Memory B cell (primary cell): ENCODE measurements around the gene PRELID3B.

ENCODE experiments used
- ATAC-seq: fragments of 150-1000 bp; cut with Tn5 transposase; 2 replicates; pipeline ENCODE4 v1.10.0; 2021; ENCODE audit warnings: low read depth, mild to moderate bottlenecking, moderate library complexity
- DNase-seq, 2 donors: peaks; one replicate each; pipeline ENCODE4 v3.0.0; 2022; ENCODE audit warnings: low spot score in 2 of 2
- H3K27ac Mint-ChIP-seq: one replicate; pipeline ENCODE4 v1.8.0; 2022; ENCODE audit warnings: mild to moderate bottlenecking, moderate library complexity, mixed read lengths
- H3K27me3 Mint-ChIP-seq: one replicate; pipeline ENCODE4 v1.8.0; 2022; ENCODE audit warnings: mixed read lengths
- H3K36me3 Mint-ChIP-seq: one replicate; pipeline ENCODE4 v1.8.0; 2022; ENCODE audit warnings: mild to moderate bottlenecking, mixed read lengths
- H3K4me1 Mint-ChIP-seq: one replicate; pipeline ENCODE4 v1.8.0; 2022; ENCODE audit warnings: mixed read lengths
- H3K4me3 Mint-ChIP-seq: one replicate; pipeline ENCODE4 v1.8.0; 2022; ENCODE audit warnings: mild to moderate bottlenecking, moderate library complexity, mixed read lengths
- H3K9me3 Mint-ChIP-seq: one replicate; pipeline ENCODE4 v1.8.0; 2022; ENCODE audit warnings: mixed read lengths

The PRELID3B gene

DNA sequence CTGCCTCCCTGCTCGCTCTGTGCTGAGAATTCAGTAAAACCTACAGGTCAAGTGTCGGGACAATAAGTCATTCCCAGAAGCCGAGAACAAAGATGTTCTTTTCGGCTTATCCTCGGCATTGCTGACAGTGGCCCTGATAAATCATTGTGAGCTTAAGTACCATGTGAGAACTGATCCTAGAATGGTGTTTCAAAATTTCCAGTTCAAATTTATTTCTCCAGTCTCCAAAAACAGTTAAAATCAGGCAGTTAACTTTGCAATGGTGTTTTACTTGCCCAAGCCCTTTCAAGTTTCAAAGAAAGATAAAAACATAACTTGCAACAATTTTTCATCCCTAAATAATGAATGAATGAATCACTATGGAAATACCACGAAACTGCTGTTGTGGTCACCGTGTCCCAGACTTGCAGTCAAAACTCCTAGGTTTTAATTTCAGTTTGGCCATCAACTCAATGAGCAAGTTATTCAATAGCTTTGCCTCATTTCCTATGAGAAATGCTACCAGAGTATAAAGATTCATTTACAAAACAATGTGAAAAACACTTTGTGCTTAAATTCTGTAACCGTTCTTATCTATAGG is 14.8 kb downstream of the PRELID3B start:
- Mint-ChIP-seq H3K36me3 (peaks cover 26% of the 10 kb centered on the region), H3K9me3 (no peaks in the 10 kb centered on the region), H3K27me3 (no peaks in the 10 kb centered on the region), H3K4me1 (peaks cover 24% of the 10 kb centered on the region), H3K4me3 (no peak overlapping the region), H3K27ac (no peak overlapping the region)
- no peak for ATAC-seq
- no peak for DNase-seq

DNA sequence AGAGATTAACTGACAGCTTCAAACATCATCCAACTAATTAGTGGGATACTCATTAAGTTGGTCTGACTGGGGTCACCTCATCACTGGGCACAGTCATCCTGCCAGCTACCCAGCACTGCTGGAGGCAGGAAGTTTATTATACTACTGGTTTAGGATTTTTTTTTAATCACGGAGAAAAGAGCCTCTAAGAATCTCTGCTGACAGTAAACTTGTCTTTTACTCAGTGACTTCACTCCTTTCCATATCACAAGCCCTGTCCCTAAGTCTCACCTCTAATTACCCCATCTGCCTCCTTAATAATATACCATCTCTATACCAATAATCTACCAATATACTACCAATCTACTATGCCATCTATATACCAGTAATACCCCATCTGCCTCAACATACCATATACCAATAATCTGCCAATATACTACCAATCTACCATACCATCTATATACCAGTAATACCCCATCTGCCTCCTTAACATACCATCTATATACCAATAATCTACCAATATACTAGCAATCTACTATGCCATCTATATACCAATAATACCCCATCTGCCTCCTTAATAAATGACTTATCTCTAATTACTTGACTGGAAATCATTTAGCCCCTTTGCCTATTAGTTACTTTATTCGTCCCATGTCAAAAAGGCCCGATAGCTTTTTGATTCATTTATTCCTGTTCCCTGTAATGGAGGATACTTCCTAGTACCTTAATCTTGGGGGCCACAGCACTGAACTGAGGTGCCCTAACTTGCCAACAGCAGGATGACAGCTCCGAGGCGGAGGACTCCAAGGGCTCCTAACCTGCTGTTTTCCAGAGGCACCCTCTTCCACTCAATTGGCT is 15.5 kb downstream of the PRELID3B start:
- Mint-ChIP-seq H3K4me1 (peaks cover 21% of the 10 kb centered on the region), H3K4me3 (no peak overlapping the region), H3K27me3 (no peaks in the 10 kb centered on the region), H3K27ac (peak overlapping the region; percentile 6), H3K36me3 (peaks cover 32% of the 10 kb centered on the region), H3K9me3 (no peaks in the 10 kb centered on the region)
- ATAC-seq (no peak), DNase-seq (no peak)

DNA sequence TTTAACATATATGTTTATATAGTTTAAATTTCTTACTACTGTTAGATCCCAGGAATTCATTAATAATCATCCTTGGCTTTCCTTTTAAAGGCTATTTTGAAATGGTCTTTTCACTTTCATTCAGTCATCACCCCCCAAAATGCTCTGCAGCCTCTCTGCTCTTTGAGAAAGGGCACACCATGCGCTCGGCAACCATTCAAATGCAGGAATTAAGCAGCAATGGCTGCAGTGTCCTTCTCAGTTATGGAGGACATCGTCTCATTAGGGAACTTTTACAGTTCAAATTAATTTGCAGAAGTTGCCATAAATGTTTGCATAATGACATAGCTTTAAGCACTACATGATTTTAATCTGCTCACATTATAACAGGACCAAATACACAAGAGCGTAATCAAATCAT is 17.1 kb downstream of the PRELID3B start:
- DNase-seq (no peak), ATAC-seq (no peak)
- H3K27me3 Mint-ChIP-seq, result no peaks in the 10 kb centered on the region
- H3K27ac Mint-ChIP-seq, result no peak overlapping the region
- peaks cover 14% of the 10 kb centered on the region for H3K4me1 Mint-ChIP-seq
- no peaks in the 10 kb centered on the region for H3K9me3 Mint-ChIP-seq
- H3K36me3 Mint-ChIP-seq, result peaks cover 32% of the 10 kb centered on the region
- H3K4me3 Mint-ChIP-seq, result no peak overlapping the region

DNA sequence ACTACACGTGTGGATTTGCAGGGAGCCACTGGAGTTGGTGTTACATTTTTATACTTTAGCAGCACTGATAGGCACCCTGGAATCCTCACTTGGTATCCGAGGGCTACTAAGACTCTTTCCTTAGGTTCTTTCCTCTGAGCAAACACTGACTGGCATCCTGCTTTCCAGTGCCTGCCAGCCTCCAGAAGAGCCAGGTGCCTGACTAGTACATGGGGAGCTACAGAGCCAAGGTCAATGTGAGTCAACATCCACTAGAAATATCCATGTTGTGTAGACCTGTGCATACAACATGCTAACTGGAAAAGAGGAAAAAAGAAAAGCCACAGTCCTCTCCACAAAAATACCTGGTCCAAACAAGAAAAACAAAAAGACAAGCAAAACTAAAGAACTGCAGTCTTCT is 17.5 kb downstream of the PRELID3B start:
- Mint-ChIP-seq H3K36me3 (peaks cover 29% of the 10 kb centered on the region), H3K9me3 (no peaks in the 10 kb centered on the region), H3K27ac (no peak overlapping the region), H3K4me3 (no peak overlapping the region), H3K4me1 (peaks cover 12% of the 10 kb centered on the region), H3K27me3 (no peaks in the 10 kb centered on the region)
- DNase-seq, result no peak
- no peak for ATAC-seq

DNA sequence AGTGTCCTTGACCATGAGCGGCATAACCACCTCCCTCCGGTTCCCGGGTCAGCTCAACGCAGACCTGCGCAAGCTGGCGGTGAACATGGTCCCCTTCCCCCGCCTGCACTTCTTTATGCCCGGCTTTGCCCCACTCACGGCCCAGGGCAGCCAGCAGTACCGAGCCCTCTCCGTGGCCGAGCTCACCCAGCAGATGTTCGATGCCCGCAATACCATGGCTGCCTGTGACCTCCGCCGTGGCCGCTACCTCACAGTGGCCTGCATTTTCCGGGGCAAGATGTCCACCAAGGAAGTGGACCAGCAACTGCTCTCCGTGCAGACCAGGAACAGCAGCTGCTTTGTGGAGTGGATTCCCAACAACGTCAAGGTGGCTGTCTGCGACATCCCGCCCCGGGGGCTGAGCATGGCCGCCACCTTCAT is 18.5 kb downstream of the PRELID3B start:
- no peaks in the 10 kb centered on the region for H3K9me3 Mint-ChIP-seq
- no peak for DNase-seq
- no peak for ATAC-seq
- H3K4me3 Mint-ChIP-seq, result no peak overlapping the region
- H3K27ac Mint-ChIP-seq, result no peak overlapping the region
- H3K4me1 Mint-ChIP-seq, result peaks cover 8% of the 10 kb centered on the region
- H3K27me3 Mint-ChIP-seq, result no peaks in the 10 kb centered on the region
- peaks cover 27% of the 10 kb centered on the region for H3K36me3 Mint-ChIP-seq

DNA sequence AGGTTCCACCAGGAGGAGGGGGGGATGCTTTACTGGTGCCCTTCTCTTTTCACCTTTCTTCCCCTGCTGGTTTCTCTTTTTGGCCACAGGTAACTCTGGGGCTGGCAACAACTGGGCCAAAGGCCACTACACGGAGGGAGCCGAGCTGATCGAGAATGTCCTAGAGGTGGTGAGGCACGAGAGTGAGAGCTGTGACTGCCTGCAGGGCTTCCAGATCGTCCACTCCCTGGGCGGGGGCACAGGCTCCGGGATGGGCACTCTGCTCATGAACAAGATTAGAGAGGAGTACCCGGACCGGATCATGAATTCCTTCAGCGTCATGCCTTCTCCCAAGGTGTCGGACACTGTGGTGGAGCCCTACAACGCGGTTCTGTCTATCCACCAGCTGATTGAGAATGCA is 19.0 kb downstream of the PRELID3B start:
- Mint-ChIP-seq H3K36me3 (peaks cover 27% of the 10 kb centered on the region), H3K4me1 (peaks cover 4% of the 10 kb centered on the region), H3K9me3 (no peaks in the 10 kb centered on the region), H3K27ac (no peak overlapping the region), H3K27me3 (no peaks in the 10 kb centered on the region), H3K4me3 (no peak overlapping the region)
- DNase-seq (no peak), ATAC-seq (no peak)

DNA sequence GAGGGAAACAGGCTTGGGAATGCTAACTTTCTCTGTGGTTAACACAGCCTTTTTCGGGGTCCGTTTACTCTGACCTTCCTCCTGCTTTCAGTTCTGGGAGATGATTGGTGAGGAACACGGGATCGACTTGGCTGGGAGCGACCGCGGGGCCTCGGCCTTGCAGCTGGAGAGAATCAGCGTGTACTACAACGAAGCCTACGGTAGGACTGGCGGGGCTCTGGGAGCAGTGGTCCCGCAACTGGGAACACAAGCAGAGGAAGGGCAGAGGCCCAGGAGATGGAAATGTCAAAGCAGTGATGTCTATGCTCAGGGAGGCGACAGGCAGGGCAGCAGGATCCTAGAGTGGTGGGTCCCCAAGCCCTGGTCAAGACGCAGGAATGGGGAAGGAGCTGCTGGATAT is 19.8 kb downstream of the PRELID3B start:
- ATAC-seq (no peak), DNase-seq (no peak)
- Mint-ChIP-seq H3K27me3 (no peaks in the 10 kb centered on the region), H3K36me3 (peaks cover 27% of the 10 kb centered on the region), H3K4me1 (peaks cover 5% of the 10 kb centered on the region), H3K4me3 (no peak overlapping the region), H3K9me3 (no peaks in the 10 kb centered on the region), H3K27ac (no peak overlapping the region)

DNA sequence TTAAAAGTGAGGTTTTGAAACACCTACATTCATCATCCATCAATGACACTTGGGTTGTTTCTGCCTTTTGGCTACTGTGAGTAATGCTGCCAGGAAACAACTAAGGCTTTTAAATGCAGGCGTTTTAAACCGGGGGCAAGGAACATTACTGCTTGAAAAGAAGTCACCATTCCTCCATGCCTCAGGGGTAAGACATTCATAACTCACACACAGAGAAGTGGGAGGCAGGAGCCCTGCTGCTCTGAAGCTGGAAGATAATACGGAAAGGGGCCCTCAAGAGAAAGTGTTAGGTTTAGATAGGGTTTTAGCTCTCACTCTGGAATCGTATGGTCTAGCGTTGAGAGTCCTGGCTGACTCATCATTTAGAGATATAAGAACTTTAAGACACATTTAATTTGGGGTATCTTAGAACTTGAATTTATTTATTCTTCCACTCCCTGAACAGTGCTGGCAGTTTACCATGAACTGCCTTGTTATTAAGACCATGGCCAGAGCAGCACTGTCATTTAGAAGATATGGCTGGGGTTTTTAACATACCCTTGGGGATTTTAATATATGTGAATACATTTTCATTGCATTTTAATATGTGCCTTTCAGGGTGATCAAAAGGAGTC is 21.5 kb downstream of the PRELID3B start:
- H3K27me3 Mint-ChIP-seq, result no peaks in the 10 kb centered on the region
- no peak overlapping the region for H3K4me3 Mint-ChIP-seq
- ATAC-seq, result no peak
- H3K9me3 Mint-ChIP-seq, result no peaks in the 10 kb centered on the region
- H3K27ac Mint-ChIP-seq, result peak overlapping the region; percentile 17
- peaks cover 22% of the 10 kb centered on the region for H3K36me3 Mint-ChIP-seq
- DNase-seq, result no peak
- peaks cover 16% of the 10 kb centered on the region for H3K4me1 Mint-ChIP-seq

DNA sequence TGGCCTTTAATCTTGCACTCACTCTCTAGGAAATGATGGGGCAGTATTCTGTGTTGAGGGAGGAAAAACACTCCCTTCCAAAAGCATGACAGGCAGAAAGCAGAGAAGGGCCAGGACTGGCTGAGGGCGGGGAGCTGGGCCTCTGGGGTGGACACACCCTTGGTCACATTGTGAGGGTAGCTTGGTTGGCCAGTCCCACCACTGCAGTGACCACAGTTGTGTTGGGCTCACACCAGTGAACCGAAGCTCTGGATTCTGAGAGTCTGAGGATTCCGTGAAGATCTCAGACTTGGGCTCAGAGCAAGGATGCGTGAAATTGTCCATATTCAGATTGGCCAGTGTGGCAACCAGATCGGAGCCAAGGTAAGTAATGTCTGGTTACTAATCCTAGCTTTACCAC is 23.4 kb downstream of the PRELID3B start, which contains the start of gene TUBB1:
TUBB1 (plus strand) TSS at position 213 of the 400 bp plus-strand sequence; CDS start at position 307, 94 bp downstream.
- H3K4me1 Mint-ChIP-seq, result peaks cover 16% of the 10 kb centered on the region
- H3K27me3 Mint-ChIP-seq, result no peaks in the 10 kb centered on the region
- peaks cover 15% of the 10 kb centered on the region for H3K36me3 Mint-ChIP-seq
- no peaks in the 10 kb centered on the region for H3K9me3 Mint-ChIP-seq
- H3K4me3 Mint-ChIP-seq, result no peak within 1 kb of the TSS
- H3K27ac Mint-ChIP-seq, result peak within 1 kb of the TSS; percentile 65
- no peak for ATAC-seq
- no peak for DNase-seq

DNA sequence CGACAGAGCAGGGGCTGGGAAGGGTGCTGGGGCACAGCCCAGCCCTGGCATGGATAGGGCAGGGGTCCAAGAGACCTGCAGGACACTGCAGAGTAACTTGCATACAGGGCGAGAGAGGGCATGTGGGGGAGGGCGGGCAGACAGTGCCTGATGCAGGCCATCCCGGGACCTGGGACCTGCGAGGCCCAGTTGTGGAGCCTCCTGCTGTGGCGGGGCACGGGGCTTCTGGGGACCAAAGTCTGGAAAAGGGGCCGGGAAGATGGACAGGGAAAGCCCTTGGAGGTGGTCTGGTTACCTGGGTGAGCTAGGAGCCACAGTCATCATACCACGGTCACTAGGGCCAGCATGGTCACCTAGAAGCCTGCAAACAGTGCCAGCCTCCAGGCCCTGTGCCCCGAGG is 23.8 kb downstream of the PRELID3B start:
- Mint-ChIP-seq H3K27ac (peak overlapping the region; percentile 65), H3K4me1 (peaks cover 19% of the 10 kb centered on the region), H3K36me3 (peaks cover 12% of the 10 kb centered on the region), H3K9me3 (no peaks in the 10 kb centered on the region), H3K4me3 (no peak overlapping the region), H3K27me3 (no peaks in the 10 kb centered on the region)
- ATAC-seq, result no peak
- no peak for DNase-seq

DNA sequence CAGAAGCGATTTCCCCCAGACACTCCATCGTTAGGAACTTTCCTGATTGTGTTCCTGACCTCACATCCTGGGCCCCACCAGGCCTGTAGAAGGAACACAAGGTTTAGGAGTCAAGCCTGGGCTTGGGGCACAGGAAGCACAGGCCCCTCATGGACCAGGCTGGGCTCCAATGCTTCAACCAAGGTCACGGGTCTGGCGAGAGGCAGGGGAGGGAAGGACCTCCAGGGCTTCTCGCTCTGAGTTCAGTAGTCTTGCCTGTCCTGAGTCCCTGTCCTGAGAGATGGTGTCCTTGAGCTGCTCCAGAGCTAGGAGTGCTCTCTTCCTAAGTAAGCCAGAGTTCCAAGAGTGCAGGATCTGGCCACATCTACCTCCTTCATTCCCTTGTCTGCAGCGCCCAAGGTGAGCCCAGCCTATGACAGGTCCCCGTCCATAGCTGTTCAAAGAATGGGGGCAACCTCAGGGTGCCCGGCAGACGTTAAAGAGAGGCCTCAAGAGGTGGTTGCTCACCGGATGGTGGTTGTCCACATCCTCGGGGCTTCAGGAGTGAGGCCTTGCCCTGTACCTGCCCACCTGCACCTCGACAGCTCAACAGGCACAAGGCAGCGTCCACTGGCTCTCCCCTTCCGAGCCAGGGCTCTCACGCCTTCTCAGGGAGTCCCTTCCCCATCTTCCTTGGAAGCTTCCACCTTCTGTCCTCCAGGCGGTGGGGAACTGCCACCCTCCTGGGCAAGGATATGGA is 24.9 kb downstream of the PRELID3B start:
- DNase-seq, result no peak

DNA sequence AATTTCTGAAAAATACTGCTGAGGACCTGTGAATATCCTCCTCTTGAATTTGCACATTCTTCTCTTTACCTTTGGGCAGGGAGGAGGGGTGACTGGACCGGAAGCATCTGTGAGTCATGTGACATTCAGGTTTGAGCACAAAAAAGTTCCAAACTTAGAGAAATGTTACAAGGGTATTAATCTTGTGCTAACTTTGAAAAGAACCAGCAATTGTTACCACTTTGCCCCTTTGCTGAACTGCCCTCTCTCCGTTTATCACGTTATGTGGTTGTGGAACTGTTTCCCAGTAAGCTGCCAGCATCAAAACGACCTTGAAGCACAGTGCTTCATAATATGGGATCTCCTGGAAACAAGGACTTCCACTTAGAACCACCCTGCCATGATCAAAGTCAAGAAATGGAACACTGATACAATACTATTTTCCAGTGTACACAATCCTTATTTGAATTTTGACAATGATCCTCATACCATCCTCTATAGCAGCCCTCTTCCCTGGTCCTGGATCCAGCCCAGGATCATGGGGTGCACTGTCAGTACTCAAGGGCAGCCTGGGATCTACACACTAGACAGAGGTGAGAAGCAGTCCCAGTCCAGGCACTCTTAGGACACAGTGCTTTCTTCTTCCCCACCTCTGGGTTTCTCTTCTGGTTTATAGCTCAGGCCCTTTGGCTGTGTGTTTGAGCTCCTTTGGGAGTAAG is 25.6 kb downstream of the PRELID3B start:
- Mint-ChIP-seq H3K27me3 (no peaks in the 10 kb centered on the region), H3K36me3 (no peaks in the 10 kb centered on the region), H3K9me3 (no peaks in the 10 kb centered on the region), H3K27ac (peak overlapping the region; percentile 62), H3K4me3 (peak overlapping the region; percentile 58), H3K4me1 (peaks cover 27% of the 10 kb centered on the region)
- DNase-seq (no peak), ATAC-seq (peak; percentile 93)

More for the DNA sequence above, 24.9 kb downstream of the PRELID3B start:
- Mint-ChIP-seq H3K27me3 (no peaks in the 10 kb centered on the region), H3K4me1 (peaks cover 26% of the 10 kb centered on the region), H3K27ac (peak overlapping the region; percentile 62), H3K36me3 (peaks cover 5% of the 10 kb centered on the region), H3K4me3 (peak overlapping the region; percentile 24), H3K9me3 (no peaks in the 10 kb centered on the region)
- ATAC-seq, result no peak

DNA sequence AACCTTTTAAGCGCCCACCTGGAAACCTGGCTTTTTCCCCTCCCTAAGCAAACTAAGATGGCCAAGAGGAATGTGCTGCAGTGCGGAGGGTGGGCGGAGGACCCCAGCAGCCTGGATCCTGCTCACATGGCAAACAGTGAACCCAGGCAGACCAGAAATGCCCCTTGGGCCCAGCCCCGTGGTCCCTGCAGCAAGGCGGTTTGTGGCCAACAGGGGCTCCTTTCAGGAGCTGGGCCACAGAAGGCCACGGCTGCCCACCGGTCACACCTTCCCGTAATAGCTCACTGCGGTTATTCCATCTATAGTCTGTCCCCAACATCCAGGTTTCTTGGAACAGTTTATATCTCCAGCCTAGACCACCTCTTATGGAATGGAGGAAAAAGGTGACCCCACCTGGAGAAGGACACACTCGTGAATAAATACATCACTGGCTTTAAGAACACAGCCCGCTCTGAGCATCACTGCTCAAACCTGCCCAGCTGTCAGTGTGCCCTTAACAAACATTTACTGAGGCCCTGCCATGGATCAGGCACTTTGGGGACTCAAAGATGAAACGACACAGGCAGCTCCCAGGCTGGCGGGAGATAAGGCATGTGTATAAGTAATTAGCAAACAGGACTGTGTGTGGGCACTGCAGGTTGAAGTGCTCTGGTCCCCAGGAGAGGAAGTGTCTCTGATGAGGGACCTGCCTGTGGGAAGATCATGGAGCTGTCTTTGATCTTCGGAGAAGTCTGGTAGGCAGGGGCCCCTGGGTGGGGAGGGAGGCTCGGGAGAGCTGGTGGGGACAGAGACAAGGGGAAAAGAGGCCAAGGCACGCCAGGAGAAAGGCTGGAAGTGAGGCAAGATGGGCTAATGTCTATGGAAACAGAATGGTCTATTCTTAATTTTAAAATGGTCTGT is 26.5 kb downstream of the PRELID3B start:
- Mint-ChIP-seq H3K27ac (peak overlapping the region; percentile 62), H3K9me3 (no peaks in the 10 kb centered on the region), H3K4me3 (peak overlapping the region; percentile 75), H3K36me3 (no peaks in the 10 kb centered on the region), H3K4me1 (peaks cover 32% of the 10 kb centered on the region), H3K27me3 (no peaks in the 10 kb centered on the region)
- ATAC-seq (peak; percentile 24), DNase-seq (no peak)
